Mesodermal cell (in vitro differentiated cells): ENCODE measurements around the gene METRNL.

Experiments
- H3K27ac ChIP-seq: 2 replicates; pipeline ENCODE4 v1.7.0; 2013; ENCODE audit warnings: mild to moderate bottlenecking, low read depth, low read length, moderate library complexity; ENCODE audit not compliant: severe bottlenecking
- H3K36me3 ChIP-seq: 2 replicates; pipeline ENCODE4 v1.7.1; 2013; ENCODE audit warnings: mild to moderate bottlenecking, low read length, moderate library complexity; ENCODE audit not compliant: control insufficient read depth, insufficient read depth
- H3K4me1 ChIP-seq: one replicate; pipeline ENCODE4 v1.7.1; 2013; ENCODE audit warnings: mild to moderate bottlenecking, low read length; ENCODE audit not compliant: insufficient read depth, control insufficient read depth, poor library complexity, severe bottlenecking
- H3K4me3 ChIP-seq: 2 replicates; pipeline ENCODE4 v1.7.0; 2013; ENCODE audit warnings: low read length, control low read depth, mild to moderate bottlenecking; ENCODE audit not compliant: insufficient read depth, poor library complexity, severe bottlenecking; ENCODE audit errors: extremely low read depth
- H3K9me3 ChIP-seq: 2 replicates; pipeline ENCODE4 v1.7.1; 2013; ENCODE audit warnings: mild to moderate bottlenecking, low read length, moderate library complexity; ENCODE audit not compliant: control insufficient read depth
- WGBS, 2 experiments: methylation state at CpG; one replicate each; pipeline ENCODE4 v1.1.5; 2013; ENCODE audit warnings: missing lambda C conversion rate in 2 of 2; ENCODE audit not compliant: insufficient coverage in 2 of 2; 5-methylcytosine and 5-hydroxymethylcytosine counted together

The METRNL gene

GRCh38 chr17:83088909-83089308 is 9.5 kb downstream of the METRNL start:
- Histone ChIP-seq H3K27ac (no peak overlapping the region), H3K9me3 (no peaks in the 10 kb centered on the region), H3K4me3 (no peak overlapping the region), H3K4me1 (peaks cover 14% of the 10 kb centered on the region), H3K36me3 (peaks cover 32% of the 10 kb centered on the region)
- 100% methylated on average over 4 to 5 of the region's 15 CpGs for WGBS, 2 experiments

- no peak overlapping the region for H3K4me3 ChIP-seq
- peaks cover 37% of the 10 kb centered on the region for H3K36me3 ChIP-seq
- WGBS, 2 experiments: 90 to 94% methylated on average over 38 to 45 of the region's 47 CpGs
- H3K27ac ChIP-seq: no peak overlapping the region
- H3K9me3 ChIP-seq: no peaks in the 10 kb centered on the region
- H3K4me1 ChIP-seq: peaks cover 8% of the 10 kb centered on the region
Measured at GRCh38 chr17:83089328-83090132, 10.1 kb downstream of the METRNL start.

- WGBS, 2 experiments: 84 to 93% methylated on average over 21 to 26 of the region's 32 CpGs
- H3K27ac ChIP-seq: no peak overlapping the region
- peaks cover 8% of the 10 kb centered on the region for H3K4me1 ChIP-seq
- H3K9me3 ChIP-seq: no peaks in the 10 kb centered on the region
- H3K36me3 ChIP-seq: peaks cover 37% of the 10 kb centered on the region
- H3K4me3 ChIP-seq: no peak overlapping the region
Measured at GRCh38 chr17:83090444-83091256, 11.2 kb downstream of the METRNL start.

GRCh38 chr17:83091257-83092141 is 12.1 kb downstream of the METRNL start:
- Histone ChIP-seq H3K9me3 (no peaks in the 10 kb centered on the region), H3K4me1 (peaks cover 8% of the 10 kb centered on the region), H3K4me3 (no peak overlapping the region), H3K27ac (no peak overlapping the region), H3K36me3 (peaks cover 41% of the 10 kb centered on the region)
- 94 to 95% methylated on average over 32 to 34 of the region's 35 CpGs for WGBS, 2 experiments

- Histone ChIP-seq H3K27ac (no peak overlapping the region), H3K4me1 (peaks cover 3% of the 10 kb centered on the region), H3K36me3 (peaks cover 46% of the 10 kb centered on the region), H3K4me3 (no peak overlapping the region), H3K9me3 (no peaks in the 10 kb centered on the region)
- WGBS, 2 experiments: 92 to 100% methylated on average over 14 to 17 of the region's 26 CpGs
Measured at GRCh38 chr17:83092186-83092585, 12.8 kb downstream of the METRNL start.

- Histone ChIP-seq H3K27ac (no peak overlapping the region), H3K4me3 (no peak overlapping the region), H3K4me1 (no peaks in the 10 kb centered on the region), H3K9me3 (no peaks in the 10 kb centered on the region), H3K36me3 (peaks cover 41% of the 10 kb centered on the region)
- 92 to 93% methylated on average over 22 of the region's 22 CpGs for WGBS, 2 experiments
Measured at GRCh38 chr17:83092931-83093330, 13.5 kb downstream of the METRNL start.

GRCh38 chr17:83093506-83093905 is 14.1 kb downstream of the METRNL start:
- WGBS, 2 experiments: 91 to 97% methylated on average over 10 to 14 of the region's 14 CpGs
- H3K27ac ChIP-seq: no peak overlapping the region
- H3K36me3 ChIP-seq: peaks cover 38% of the 10 kb centered on the region
- H3K4me1 ChIP-seq: peaks cover 4% of the 10 kb centered on the region
- H3K4me3 ChIP-seq: no peak overlapping the region
- no peaks in the 10 kb centered on the region for H3K9me3 ChIP-seq

- Histone ChIP-seq H3K27ac (no peak overlapping the region), H3K4me3 (no peak overlapping the region), H3K4me1 (peaks cover 12% of the 10 kb centered on the region), H3K36me3 (peaks cover 38% of the 10 kb centered on the region), H3K9me3 (no peaks in the 10 kb centered on the region)
- WGBS, 2 experiments: 97% methylated on average over 23 to 32 of the region's 32 CpGs
Measured at GRCh38 chr17:83094291-83094690, 14.9 kb downstream of the METRNL start.

GRCh38 chr17:83095016-83095415 is 15.6 kb downstream of the METRNL start:
- Histone ChIP-seq H3K36me3 (peaks cover 38% of the 10 kb centered on the region), H3K4me1 (peaks cover 19% of the 10 kb centered on the region), H3K9me3 (no peaks in the 10 kb centered on the region), H3K4me3 (no peak overlapping the region), H3K27ac (no peak overlapping the region)
- WGBS, 2 experiments: 94 to 97% methylated on average over 22 to 23 of the region's 23 CpGs
